ENCODE data around the gene NCAPD2.

The NCAPD2 gene

DNA sequence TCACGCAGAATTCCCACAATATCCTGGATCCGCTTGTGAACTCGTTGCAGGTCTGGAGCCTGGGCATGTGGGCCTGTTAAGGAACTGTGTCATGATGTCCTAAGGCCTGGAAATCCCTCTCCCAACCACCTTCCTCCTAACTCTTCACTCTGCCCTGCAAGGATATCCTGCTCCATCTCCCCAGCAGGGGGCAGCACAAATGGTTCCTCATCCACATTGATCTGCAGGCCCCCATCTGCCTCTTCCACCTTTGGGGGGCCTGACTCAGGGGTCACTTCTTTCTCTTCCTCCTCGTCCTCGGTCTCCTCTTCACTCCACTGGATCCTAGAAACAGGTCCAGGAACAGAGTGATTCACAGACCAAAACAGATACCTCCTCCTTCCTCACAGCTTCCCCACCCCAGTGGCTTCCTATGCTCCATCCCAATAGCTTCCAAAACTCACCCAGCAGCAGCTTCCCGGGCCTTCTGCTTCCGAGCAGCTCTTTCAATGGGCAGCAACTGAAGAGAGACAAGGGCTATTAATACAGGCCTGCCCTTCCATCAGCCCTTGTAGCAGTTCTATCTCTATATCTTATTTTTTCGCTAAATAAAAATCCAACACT, 69.6 kb downstream of the NCAPD2 start:
- H3K79me2 ChIP-seq (ENCODE audit: low read length): peaks cover 44% of the 10 kb centered on the region
- H4K20me1 ChIP-seq (ENCODE audit: insufficient read depth, low read length): no peaks in the 10 kb centered on the region
- no peak overlapping the region for H3K27ac ChIP-seq (ENCODE audit: low read length)
- H3K4me3 ChIP-seq (ENCODE audit: low read length): no peak overlapping the region
- no peak overlapping the region for H2AFZ ChIP-seq (ENCODE audit: low read depth, low read length)
- H3K36me3 ChIP-seq (replicated peaks; ENCODE audit: low read depth, low read length): peaks cover 59% of the 10 kb centered on the region
- H3K27me3 ChIP-seq (ENCODE audit: low read depth, low read length): no peaks in the 10 kb centered on the region
- no peaks in the 10 kb centered on the region for H3K9me3 ChIP-seq (ENCODE audit: insufficient read depth, low read length)
- H3K9ac ChIP-seq (ENCODE audit: low read length): no peak overlapping the region
- peaks cover 4% of the 10 kb centered on the region for H3K4me1 ChIP-seq (ENCODE audit: low read length)
- no peak overlapping the region for H3K4me2 ChIP-seq (ENCODE audit: low read length)
- TF ChIP-seq EZH2phosphoT487 (IDR thresholded peaks at IDR 0.05; ENCODE audit: low read depth): no peak
- TF ChIP-seq CTCF (IDR thresholded peaks at IDR 0.05; ENCODE audit: low read depth, low read length): peak; percentile 75

DNA sequence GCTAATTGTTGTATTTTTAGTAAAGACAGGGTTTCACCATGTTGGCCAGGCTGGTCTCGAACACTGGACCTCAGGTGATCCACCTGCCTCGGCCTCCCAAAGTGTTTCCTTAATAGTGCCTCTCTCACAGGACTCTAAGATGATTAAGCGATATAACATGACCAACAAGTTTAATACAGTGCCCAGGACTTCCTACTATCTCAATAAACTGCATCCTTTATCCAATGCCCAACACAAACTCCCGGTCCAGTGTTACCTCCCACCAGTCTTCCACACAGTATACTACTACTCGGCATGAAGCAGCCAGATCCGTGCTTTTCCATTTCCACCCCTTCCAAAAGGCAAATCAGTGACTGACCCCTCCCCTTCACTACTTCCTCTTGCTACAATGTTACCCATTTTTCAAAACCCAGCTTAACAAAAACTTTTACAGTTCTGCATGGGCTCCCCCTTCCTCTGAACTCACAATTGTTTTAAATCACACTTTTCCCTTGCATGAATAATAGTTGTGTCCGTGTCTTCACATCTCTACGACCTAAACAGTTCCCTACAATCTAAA, 73.3 kb downstream of the NCAPD2 start:
- H3K36me3 ChIP-seq (replicated peaks; ENCODE audit: low read depth, low read length): peaks cover 56% of the 10 kb centered on the region
- TF ChIP-seq EZH2phosphoT487 (IDR thresholded peaks at IDR 0.05; ENCODE audit: low read depth): no peak
- no peak for TF ChIP-seq CTCF (IDR thresholded peaks at IDR 0.05; ENCODE audit: low read depth, low read length)
- peaks cover 53% of the 10 kb centered on the region for H3K79me2 ChIP-seq (ENCODE audit: low read length)
- H3K4me1 ChIP-seq (ENCODE audit: low read length): peaks cover 6% of the 10 kb centered on the region
- peak overlapping the region; percentile 43 for H3K27ac ChIP-seq (ENCODE audit: low read length)
- H3K27me3 ChIP-seq (ENCODE audit: low read depth, low read length): no peaks in the 10 kb centered on the region
- peak overlapping the region; percentile 88 for H3K9ac ChIP-seq (ENCODE audit: low read length)
- no peaks in the 10 kb centered on the region for H4K20me1 ChIP-seq (ENCODE audit: insufficient read depth, low read length)
- no peaks in the 10 kb centered on the region for H3K9me3 ChIP-seq (ENCODE audit: insufficient read depth, low read length)
- H2AFZ ChIP-seq (ENCODE audit: low read depth, low read length): no peak overlapping the region
- H3K4me3 ChIP-seq (ENCODE audit: low read length): peak overlapping the region; percentile 88
- peak overlapping the region; percentile 86 for H3K4me2 ChIP-seq (ENCODE audit: low read length)

GRCh38 chr12:6569312-6569711, 75.4 kb downstream of the NCAPD2 start:
- H3K4me3 ChIP-seq (ENCODE audit: low read length): no peak overlapping the region
- H3K9ac ChIP-seq (ENCODE audit: low read length): no peak overlapping the region
- no peaks in the 10 kb centered on the region for H3K27me3 ChIP-seq (ENCODE audit: low read depth, low read length)
- no peak overlapping the region for H2AFZ ChIP-seq (ENCODE audit: low read depth, low read length)
- H3K79me2 ChIP-seq (ENCODE audit: low read length): peaks cover 42% of the 10 kb centered on the region
- H4K20me1 ChIP-seq (ENCODE audit: insufficient read depth, low read length): no peaks in the 10 kb centered on the region
- no peak for TF ChIP-seq CTCF (IDR thresholded peaks at IDR 0.05; ENCODE audit: low read depth, low read length)
- TF ChIP-seq EZH2phosphoT487 (IDR thresholded peaks at IDR 0.05; ENCODE audit: low read depth): no peak
- H3K27ac ChIP-seq (ENCODE audit: low read length): no peak overlapping the region
- peaks cover 6% of the 10 kb centered on the region for H3K4me1 ChIP-seq (ENCODE audit: low read length)
- no peak overlapping the region for H3K4me2 ChIP-seq (ENCODE audit: low read length)
- no peaks in the 10 kb centered on the region for H3K9me3 ChIP-seq (ENCODE audit: insufficient read depth, low read length)
- peaks cover 53% of the 10 kb centered on the region for H3K36me3 ChIP-seq (replicated peaks; ENCODE audit: low read depth, low read length)

DNA sequence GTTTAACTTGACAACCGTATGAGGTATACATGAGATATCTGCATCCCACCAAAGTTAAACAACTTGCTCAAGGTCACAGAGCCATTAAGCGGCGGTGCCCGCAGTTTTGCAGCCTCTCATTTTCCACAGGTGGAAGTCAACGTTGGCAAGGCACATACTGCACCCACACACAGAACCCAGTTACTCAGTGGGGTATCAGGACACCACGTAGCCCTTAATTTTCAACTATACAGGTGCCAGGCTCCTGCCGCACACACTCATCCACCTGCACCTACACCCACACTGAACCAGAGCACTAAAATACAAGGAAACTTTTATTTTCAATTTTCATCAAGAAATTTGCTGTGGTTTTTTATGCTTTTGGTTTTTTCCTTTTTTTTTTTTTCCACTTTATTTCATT, 75.9 kb downstream of the NCAPD2 start:
- H4K20me1 ChIP-seq (ENCODE audit: insufficient read depth, low read length): no peaks in the 10 kb centered on the region
- no peak overlapping the region for H3K4me2 ChIP-seq (ENCODE audit: low read length)
- no peak overlapping the region for H3K9ac ChIP-seq (ENCODE audit: low read length)
- H3K27me3 ChIP-seq (ENCODE audit: low read depth, low read length): no peaks in the 10 kb centered on the region
- no peak overlapping the region for H3K4me3 ChIP-seq (ENCODE audit: low read length)
- no peak overlapping the region for H2AFZ ChIP-seq (ENCODE audit: low read depth, low read length)
- TF ChIP-seq CTCF (IDR thresholded peaks at IDR 0.05; ENCODE audit: low read depth, low read length): no peak
- no peak for TF ChIP-seq EZH2phosphoT487 (IDR thresholded peaks at IDR 0.05; ENCODE audit: low read depth)
- H3K79me2 ChIP-seq (ENCODE audit: low read length): peaks cover 40% of the 10 kb centered on the region
- H3K4me1 ChIP-seq (ENCODE audit: low read length): peaks cover 6% of the 10 kb centered on the region
- no peaks in the 10 kb centered on the region for H3K9me3 ChIP-seq (ENCODE audit: insufficient read depth, low read length)
- peaks cover 53% of the 10 kb centered on the region for H3K36me3 ChIP-seq (replicated peaks; ENCODE audit: low read depth, low read length)
- no peak overlapping the region for H3K27ac ChIP-seq (ENCODE audit: low read length)
